Germinal center (tissue), 1 donor: Measurements from ENCODE around the gene MANF.
"Not testable (repeated sequence)": the region's sequence is repeated elsewhere in the genome, so short reads cannot be mapped to it uniquely, and the experiment has no call there.

Experiments used
- DNase-seq: peaks from one replicate; pipeline ENCODE4 v3.0.0; 2012; ENCODE audit warnings: mixed read lengths, low spot score

MANF gene

GRCh38 chr3:51373658-51374421, 11.3 kb upstream of the MANF start:
- DNase-seq: no peak

GRCh38 chr3:51374456-51374855, 10.6 kb upstream of the MANF start:
- no peak for DNase-seq

- no peak for DNase-seq
Observed at GRCh38 chr3:51375136-51375535, 10.0 kb upstream of the MANF start.

GRCh38 chr3:51375571-51375970, 9.5 kb upstream of the MANF start:
- DNase-seq: no peak

GRCh38 chr3:51378065-51378464, 7.0 kb upstream of the MANF start:
- DNase-seq: no peak

GRCh38 chr3:51378726-51379125, 6.4 kb upstream of the MANF start:
- no peak for DNase-seq

DNA sequence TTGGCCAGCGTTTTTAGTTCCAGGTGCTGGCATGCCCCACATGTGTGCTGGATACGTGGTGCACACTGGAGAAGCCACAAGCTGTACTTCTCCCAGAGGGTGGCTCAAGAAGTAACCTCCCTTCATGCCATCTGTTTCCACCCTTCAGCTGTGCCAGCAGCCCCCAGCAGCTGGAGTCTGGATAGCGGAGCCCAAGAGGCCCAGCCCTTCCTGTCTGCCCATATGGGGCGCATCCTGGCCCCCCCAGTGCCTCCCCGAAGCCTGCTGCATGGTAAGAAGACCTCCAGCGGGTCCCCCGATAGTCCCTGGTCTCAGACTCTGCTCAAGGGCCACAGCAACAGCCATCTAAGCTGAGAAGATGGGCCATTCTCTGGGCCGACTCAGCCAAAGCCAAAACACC, 5.8 kb upstream of the MANF start:
- DNase-seq: no peak

DNA sequence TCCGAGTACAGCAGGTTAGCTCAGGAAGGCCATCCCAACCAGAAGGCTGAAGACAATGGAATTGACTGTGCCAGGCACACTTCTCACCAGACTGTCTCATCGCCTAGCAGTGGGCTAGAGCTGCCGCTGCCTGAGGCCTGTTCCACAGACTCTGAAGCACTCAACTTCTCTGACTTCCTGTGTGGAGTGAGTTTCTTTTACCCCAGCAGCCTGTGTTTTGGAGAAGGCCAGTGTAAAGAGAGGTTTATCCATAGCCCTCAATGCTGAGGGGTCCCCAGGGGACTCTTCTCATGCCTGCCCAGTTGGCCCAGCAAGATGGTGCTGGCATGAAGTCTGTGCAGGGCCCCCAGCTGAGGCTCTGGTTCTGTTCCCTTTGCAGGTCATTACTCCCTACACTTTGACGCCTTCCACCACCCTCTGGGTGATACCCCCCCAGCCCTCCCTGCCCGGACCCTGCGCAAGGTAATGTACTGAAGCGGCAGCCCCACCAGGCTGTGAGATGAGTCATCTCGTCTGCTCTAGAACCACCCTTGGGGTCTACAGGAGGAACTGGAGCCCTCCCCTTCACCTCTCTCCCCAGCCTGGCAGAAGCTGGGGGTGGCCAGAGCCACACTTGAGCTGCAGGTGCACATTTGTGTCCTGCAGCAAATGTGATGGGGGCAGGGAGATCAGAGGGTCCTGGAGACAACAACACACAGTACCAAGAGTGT, 5.2 kb upstream of the MANF start:
- no peak for DNase-seq

GRCh38 chr3:51380601-51381332, 4.3 kb upstream of the MANF start:
- DNase-seq: no peak

- DNase-seq: no peak
Observed at GRCh38 chr3:51381333-51381705, 3.8 kb upstream of the MANF start.

- DNase-seq: no peak
Observed at GRCh38 chr3:51382076-51382745, 2.9 kb upstream of the MANF start.

- DNase-seq: no peak
Observed at GRCh38 chr3:51382947-51383578, 2.0 kb upstream of the MANF start.

DNA sequence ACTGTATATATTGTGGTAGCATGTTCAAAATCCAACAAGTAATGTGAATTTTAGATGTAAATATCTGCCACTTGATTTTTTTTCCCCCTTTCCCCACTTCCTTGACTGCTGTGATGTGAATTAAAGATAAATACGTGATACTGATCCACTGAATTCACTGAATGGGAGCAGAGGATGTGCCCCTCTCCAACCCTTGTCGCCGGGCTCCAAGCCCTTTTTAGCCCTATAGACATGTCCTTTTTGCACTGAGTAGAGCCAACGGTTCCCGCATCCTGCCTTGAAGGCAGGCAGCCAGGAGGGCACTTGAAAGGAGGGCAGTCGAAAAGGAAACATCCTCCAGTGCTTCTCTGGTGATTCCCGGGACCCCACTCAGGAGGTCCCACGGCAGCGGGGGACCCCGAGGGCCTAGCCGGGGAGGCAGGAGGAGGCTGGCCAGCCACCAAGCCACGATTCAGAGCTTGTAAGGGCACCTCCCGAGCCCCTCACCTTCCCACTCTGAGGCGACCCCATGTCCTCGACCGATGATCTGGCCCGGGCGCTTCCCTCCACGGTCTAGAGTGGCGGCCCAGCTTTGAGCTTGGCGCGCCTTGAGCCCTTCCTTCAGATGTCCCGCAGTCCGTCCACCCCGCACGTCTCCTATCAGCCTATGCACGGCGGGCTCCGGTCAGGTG, 901 bp upstream of the MANF start:
- DNase-seq: peak; percentile 43

DNA sequence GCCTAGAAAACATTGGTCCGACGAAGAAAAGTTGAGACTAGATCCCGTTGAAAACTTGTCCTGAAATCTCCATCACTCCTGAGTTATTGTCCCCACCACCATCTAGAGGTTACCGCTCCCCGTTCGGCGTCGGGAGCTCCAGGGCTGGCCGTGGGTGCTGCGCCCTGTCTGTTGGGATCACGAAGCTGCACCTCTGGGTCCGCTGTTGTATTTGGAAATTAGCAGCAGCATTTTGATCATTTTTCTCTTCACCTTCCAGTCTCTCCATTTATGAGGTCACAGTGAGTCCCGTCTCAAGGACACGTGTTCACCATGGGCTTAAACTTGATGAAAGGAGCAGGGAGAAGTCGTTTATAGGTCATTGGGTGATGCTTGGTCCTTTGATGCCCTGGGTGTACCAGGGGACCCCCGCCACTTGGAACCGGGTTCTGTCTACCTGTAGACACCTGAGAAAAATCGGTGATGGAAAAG, 565 bp downstream of the MANF start:
- DNase-seq: no peak

GRCh38 chr3:51386159-51386851, 1.2 kb downstream of the MANF start:
- DNase-seq: no peak

DNA sequence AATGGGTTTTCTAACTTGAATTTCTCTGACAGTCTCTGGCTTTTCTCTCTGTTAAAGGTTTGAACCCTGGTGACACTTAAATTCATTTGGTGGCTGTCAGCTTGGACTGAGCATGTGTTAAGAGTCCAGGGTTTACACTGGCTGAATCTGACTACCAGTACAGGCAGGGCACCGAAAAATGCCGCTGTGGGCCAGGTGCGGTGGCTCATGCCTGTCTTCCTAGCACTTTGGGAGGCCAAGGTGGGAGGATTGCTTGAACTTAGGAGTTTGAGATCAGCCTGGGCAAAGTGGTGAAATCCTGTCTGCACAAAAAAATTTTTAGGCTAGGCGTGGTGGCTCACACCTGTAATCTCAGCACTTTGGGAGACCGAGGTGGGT, 1.8 kb downstream of the MANF start:
- no peak for DNase-seq

DNA sequence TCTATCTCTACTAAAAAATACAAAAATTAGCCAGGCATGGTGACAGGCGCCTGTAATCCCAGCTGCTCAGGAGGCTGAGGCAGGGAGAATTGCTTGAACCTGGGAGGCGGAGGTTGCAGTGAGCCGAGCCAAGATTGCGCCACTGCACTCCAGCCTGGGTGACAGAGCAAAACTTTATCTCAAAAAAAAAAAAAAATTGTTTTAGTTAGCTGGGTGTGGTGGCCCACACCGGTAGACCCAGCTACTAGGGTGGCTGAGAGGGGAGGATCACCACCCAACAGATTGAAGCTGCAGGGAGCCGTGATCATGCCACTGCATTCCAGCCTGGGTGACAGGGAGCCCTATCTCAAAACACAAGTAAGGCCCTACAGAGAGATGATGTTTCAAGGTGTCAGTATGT, 2.2 kb downstream of the MANF start:
- not testable (repeated sequence) for DNase-seq

DNA sequence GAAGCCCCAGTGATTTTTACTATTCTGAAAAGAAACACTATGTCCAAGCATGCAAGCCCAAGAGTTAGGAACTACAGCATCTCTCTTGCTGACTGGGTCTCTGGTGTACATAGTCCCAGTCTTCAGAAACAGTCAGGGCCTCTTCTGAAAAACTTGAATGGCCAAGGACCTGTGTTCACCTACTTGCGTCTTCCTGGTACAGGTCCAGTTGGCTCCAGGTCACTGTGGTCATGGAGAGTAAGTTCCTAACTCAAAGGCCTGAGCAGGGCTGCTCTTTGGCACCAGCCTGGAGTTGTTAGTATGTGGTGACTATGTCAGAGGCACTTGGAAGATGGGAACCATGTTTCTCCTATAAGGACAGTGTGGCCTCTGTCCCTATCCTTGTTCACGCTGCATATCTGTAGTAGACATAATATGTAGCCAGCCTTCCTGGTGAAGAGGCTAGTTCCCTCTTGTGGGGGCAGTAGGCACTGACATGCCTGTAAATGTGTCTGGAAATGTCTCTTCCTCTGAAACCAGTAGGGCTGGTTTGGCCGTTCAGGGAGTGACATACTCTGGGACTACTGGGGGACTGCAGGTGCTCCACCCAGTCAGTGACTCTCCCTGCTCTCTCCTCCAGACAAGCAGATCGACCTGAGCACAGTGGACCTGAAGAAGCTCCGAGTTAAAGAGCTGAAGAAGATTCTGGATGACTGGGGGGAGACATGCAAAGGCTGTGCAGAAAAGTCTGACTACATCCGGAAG, 3.4 kb downstream of the MANF start:
- DNase-seq: no peak

DNA sequence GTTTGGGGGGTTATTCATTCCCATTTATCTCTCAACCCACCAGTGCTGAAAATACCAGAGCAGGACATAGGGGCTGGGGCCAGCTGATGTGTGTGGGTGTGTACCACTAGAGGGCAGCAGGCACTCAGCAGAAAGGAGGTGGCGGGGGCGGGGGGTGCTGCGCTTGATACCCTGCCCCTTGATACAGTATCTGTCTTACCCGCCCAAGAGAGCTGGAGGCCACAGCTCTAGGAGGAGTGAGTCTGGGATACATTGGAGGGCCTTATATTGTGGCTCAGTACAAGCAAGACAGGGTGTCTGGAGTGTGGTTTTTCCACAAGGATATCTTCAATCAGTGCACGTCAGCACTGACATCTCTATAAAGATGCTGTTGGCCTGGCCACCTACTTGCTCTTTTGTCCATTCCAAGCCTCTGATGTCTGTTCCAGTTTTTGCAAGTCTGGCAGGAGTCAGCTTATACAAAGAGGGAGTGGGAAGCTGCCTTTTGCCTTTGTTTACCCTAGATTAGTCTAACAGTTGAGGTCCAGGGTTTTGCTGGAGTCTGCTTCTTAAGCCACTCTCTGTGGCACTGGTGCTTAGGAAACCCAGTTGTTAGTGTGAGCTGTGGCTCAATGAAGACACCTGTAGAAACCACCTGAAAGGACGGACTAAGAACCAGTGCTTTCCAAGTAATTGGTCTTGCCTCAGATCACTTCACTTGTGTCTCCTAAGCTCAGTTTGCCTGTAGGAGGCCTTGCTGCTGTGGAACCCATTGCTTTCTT, 4.5 kb downstream of the MANF start:
- DNase-seq: peak; percentile 61
